Activated B cell treated with CpG ODN at 0.5 μM for 24 hours (primary cell): ENCODE data around the gene IFITM5. TPM values are rescaled to one million over a fixed set of nuclear protein-coding genes. Genes with fewer than 3 reads are reported as not detected.
A peak's percentile ranks its signal among the peaks of the same experiment; 100 is the strongest.

Experiments used
- ATAC-seq: fragments of 200-7000 bp; cut with Tn5 transposase; one replicate; pipeline ENCODE4 v1.10.0; 2021; ENCODE audit warnings: low read depth, mild to moderate bottlenecking, moderate library complexity
- CTCF ChIA-PET: fragments of 350-600 bp; sonication (Branson Sonifier 250); formaldehyde crosslinking; loops from one replicate; lab custom pipeline; 2021; ENCODE audit warnings: antibody characterized with exemption; lab: Charles Lee
- POLR2A ChIA-PET: fragments of 350-600 bp; sonication (Branson Sonifier 250); formaldehyde crosslinking; loops from one replicate; lab custom pipeline; 2021; ENCODE audit warnings: antibody characterized with exemption; lab: Charles Lee
- DNase-seq: peaks from one replicate; pipeline ENCODE4 v3.0.0; 2022
- H3K27ac Mint-ChIP-seq: one replicate; pipeline ENCODE4 v1.8.0; 2020; ENCODE audit warnings: mixed read lengths
- H3K27me3 Mint-ChIP-seq: one replicate; pipeline ENCODE4 v1.8.0; 2021; ENCODE audit warnings: mixed read lengths
- H3K36me3 Mint-ChIP-seq: one replicate; pipeline ENCODE4 v1.8.0; 2021; ENCODE audit warnings: low read depth, mixed read lengths
- H3K4me1 Mint-ChIP-seq: one replicate; pipeline ENCODE4 v1.8.0; 2021; ENCODE audit warnings: mixed read lengths
- H3K4me3 Mint-ChIP-seq: one replicate; pipeline ENCODE4 v1.8.0; 2020; ENCODE audit warnings: mild to moderate bottlenecking, mixed read lengths
- H3K9me3 Mint-ChIP-seq: one replicate; pipeline ENCODE4 v1.8.0; 2020; ENCODE audit warnings: mixed read lengths
- CTCF ChIP-seq: fragments of 200-600 bp; IDR thresholded peaks from one replicate; pipeline ENCODE4 v1.8.0; 2022; ENCODE audit warnings: antibody characterized with exemption, mild to moderate bottlenecking
- intact Hi-C: fragments of 100-400 bp; cut with micrococcal nuclease; formaldehyde crosslinking; loops from one replicate; pipeline ENCODE4 v1.15.1; 2024
- total RNA-seq: library from RNA; stranded (reverse); gene quantifications from 2 replicates; pipeline ENCODE4 v1.2.3, GENCODE V29; 2022

Gene IFITM5
- total RNA-seq, 1 donor from 2014 or later = not detected

GRCh38 chr11:279040-279965, 20.0 kb downstream of the IFITM5 start:
- intact Hi-C loops = no loop called here
- no peak for TF ChIP-seq CTCF
- POLR2A ChIA-PET = interaction anchor here (0.7 to 6.5 kb wide), 10 partner anchors 8 to 72 kb away, joined by 3 to 74 read pairs (median 5); partner anchors contain the start of genes BET1L, PGGHG and RIC8A
- Mint-ChIP-seq H3K36me3 (no peaks in the 10 kb centered on the region), H3K4me1 (peaks cover 36% of the 10 kb centered on the region), H3K9me3 (peaks cover 3% of the 10 kb centered on the region), H3K4me3 (no peak overlapping the region), H3K27me3 (peaks cover 18% of the 10 kb centered on the region), H3K27ac (no peak overlapping the region)
- DNase-seq (no peak), ATAC-seq (peak; percentile 48)
- CTCF ChIA-PET = interaction anchor here (0.7 to 3.5 kb wide), 6 partner anchors 26 to 169 kb away, joined by 3 to 21 read pairs (median 3); no protein-coding TSS in a partner anchor

- ATAC-seq = no peak
- no peak for DNase-seq
These were observed 21.1 kb downstream of the IFITM5 start, which contains the start of gene NLRP6 for GRCh38 chr11:278001-278951. Gene NLRP6 (plus strand): TSS chr11:278407. CDS start chr11:278570, 163 bp downstream.

GRCh38 chr11:276219-276618, 23.1 kb downstream of the IFITM5 start:
- H3K36me3 Mint-ChIP-seq = no peaks in the 10 kb centered on the region
- peaks cover 3% of the 10 kb centered on the region for H3K9me3 Mint-ChIP-seq
- H3K4me1 Mint-ChIP-seq = peaks cover 23% of the 10 kb centered on the region
- peaks cover 1% of the 10 kb centered on the region for H3K27me3 Mint-ChIP-seq
- POLR2A ChIA-PET = interaction anchor here (0.7 kb wide), 1 partner anchor 71 kb away, joined by 3 read pairs; no protein-coding TSS in a partner anchor
- ATAC-seq (no peak), DNase-seq (no peak)
- H3K27ac Mint-ChIP-seq = no peak overlapping the region
- CTCF ChIA-PET = interaction anchor here (1.3 to 1.6 kb wide), 2 partner anchors 25 to 29 kb away, joined by 4 to 5 read pairs; no protein-coding TSS in a partner anchor
- intact Hi-C loops = no loop called here
- TF ChIP-seq CTCF = no peak
- H3K4me3 Mint-ChIP-seq = no peak overlapping the region

More at GRCh38 chr11:278001-278951, 21.1 kb downstream of the IFITM5 start, which contains the start of gene NLRP6:
- Mint-ChIP-seq H3K4me1 (peaks cover 36% of the 10 kb centered on the region), H3K27me3 (peaks cover 18% of the 10 kb centered on the region), H3K36me3 (no peaks in the 10 kb centered on the region), H3K4me3 (no peak within 1 kb of the TSS), H3K27ac (peak within 1 kb of the TSS; percentile 62), H3K9me3 (peaks cover 3% of the 10 kb centered on the region)
- no peak for TF ChIP-seq CTCF
- intact Hi-C loops = no loop called here
- POLR2A ChIA-PET = interaction anchor here (0.8 to 6.5 kb wide), 8 partner anchors 9 to 170 kb away, joined by 3 to 74 read pairs (median 5); partner anchors contain the start of genes BET1L, PGGHG and RIC8A
- CTCF ChIA-PET = interaction anchor here (0.7 to 3.5 kb wide), 3 partner anchors 27 to 170 kb away, joined by 3 to 21 read pairs (median 3); no protein-coding TSS in a partner anchor

GRCh38 chr11:272931-273198, 26.5 kb downstream of the IFITM5 start:
- Mint-ChIP-seq H3K4me3 (no peak overlapping the region), H3K36me3 (peaks cover 3% of the 10 kb centered on the region), H3K27ac (no peak overlapping the region), H3K4me1 (peaks cover 40% of the 10 kb centered on the region), H3K9me3 (peaks cover 3% of the 10 kb centered on the region), H3K27me3 (no peaks in the 10 kb centered on the region)
- CTCF ChIA-PET = no interaction called here
- ATAC-seq (no peak), DNase-seq (no peak)
- no peak for TF ChIP-seq CTCF
- POLR2A ChIA-PET = interaction anchor here (0.7 kb wide), 2 partner anchors 73 to 646 kb away, joined by 3 to 6 read pairs; no protein-coding TSS in a partner anchor
- intact Hi-C loops = no loop called here
